ENCODE data around the gene FNDC11.

Gene FNDC11

DNA sequence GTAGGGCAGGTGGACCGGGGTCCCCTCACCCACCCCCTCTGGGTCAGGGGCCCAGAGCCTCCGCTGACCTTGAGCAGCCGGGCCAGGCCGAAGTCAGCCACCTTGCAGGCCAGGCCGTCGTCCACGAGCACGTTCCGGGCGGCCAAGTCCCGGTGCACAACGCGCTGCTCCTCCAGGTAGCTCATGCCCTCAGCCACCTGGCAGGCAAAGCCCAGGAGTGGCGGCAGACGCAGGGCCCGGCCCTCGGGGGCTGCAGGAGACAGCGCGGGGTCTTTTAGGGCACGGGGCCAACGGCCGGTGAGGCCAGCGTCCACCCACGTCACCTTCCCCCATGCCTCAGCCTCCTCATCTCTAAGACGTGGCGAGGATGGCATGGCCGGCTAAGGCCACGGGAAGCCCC lies 12.6 kb upstream of the FNDC11 start:
- TF ChIP-seq SUZ12 (IDR thresholded peaks at IDR 0.05; ENCODE audit: extremely low read depth, insufficient read depth, insufficient read length) (no peak), ZNF274 (IDR thresholded peaks at IDR 0.05; ENCODE audit: low read depth, low read length) (no peak), YY1 (IDR thresholded peaks at IDR 0.05; ENCODE audit: insufficient read depth, insufficient read length) (no peak)
- H3K36me3 ChIP-seq (ENCODE audit: insufficient read depth, insufficient read length, low read length) = no peaks in the 10 kb centered on the region
- H3K27me3 ChIP-seq (ENCODE audit: insufficient read depth, insufficient read length) = no peaks in the 10 kb centered on the region
- H3K9me3 ChIP-seq (ENCODE audit: insufficient read depth, low read length) = no peaks in the 10 kb centered on the region
- no peak overlapping the region for H3K4me3 ChIP-seq (ENCODE audit: insufficient read length, low read depth)
- no peak for DNase-seq (ENCODE audit: low read depth, low spot score)
- peaks cover 39% of the 10 kb centered on the region for H3K4me1 ChIP-seq (ENCODE audit: insufficient read depth, insufficient read length)
- H3K9ac ChIP-seq (ENCODE audit: insufficient read length, low read depth) = no peak overlapping the region

GRCh38 chr20:63542031-63542559 lies 11.9 kb upstream of the FNDC11 start:
- peaks cover 39% of the 10 kb centered on the region for H3K4me1 ChIP-seq (ENCODE audit: insufficient read depth, insufficient read length)
- no peaks in the 10 kb centered on the region for H3K27me3 ChIP-seq (ENCODE audit: insufficient read depth, insufficient read length)
- H3K4me3 ChIP-seq (ENCODE audit: insufficient read length, low read depth) = no peak overlapping the region
- H3K9ac ChIP-seq (ENCODE audit: insufficient read length, low read depth) = peak overlapping the region; percentile 8
- no peaks in the 10 kb centered on the region for H3K9me3 ChIP-seq (ENCODE audit: insufficient read depth, low read length)
- TF ChIP-seq SUZ12 (IDR thresholded peaks at IDR 0.05; ENCODE audit: extremely low read depth, insufficient read depth, insufficient read length) (no peak), ZNF274 (IDR thresholded peaks at IDR 0.05; ENCODE audit: low read depth, low read length) (no peak), YY1 (IDR thresholded peaks at IDR 0.05; ENCODE audit: insufficient read depth, insufficient read length) (no peak)
- H3K36me3 ChIP-seq (ENCODE audit: insufficient read depth, insufficient read length, low read length) = no peaks in the 10 kb centered on the region
- DNase-seq (ENCODE audit: low read depth, low spot score) = no peak

DNA sequence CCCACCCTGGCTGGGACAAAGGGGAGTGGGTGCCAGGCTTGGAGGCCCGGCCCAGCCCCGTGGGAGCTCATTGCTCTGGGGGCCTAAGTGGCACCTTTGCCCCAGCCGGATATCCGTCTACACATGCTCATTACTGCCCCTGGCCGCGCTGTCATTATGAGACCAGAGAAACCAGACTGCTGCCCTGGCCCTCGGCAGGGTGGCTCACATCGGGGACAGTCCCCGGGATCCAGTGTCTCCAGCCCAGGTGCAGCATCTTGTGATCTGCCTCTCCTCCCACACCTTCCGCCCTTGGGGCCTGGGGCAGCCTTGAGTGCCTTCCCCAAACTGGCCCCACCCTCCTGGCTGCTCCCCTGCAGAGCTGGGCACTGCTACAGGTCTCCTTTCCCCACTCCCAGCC lies 11.3 kb upstream of the FNDC11 start:
- no peak overlapping the region for H3K4me3 ChIP-seq (ENCODE audit: insufficient read length, low read depth)
- DNase-seq (ENCODE audit: low read depth, low spot score) = no peak
- TF ChIP-seq ZNF274 (IDR thresholded peaks at IDR 0.05; ENCODE audit: low read depth, low read length) (no peak), YY1 (IDR thresholded peaks at IDR 0.05; ENCODE audit: insufficient read depth, insufficient read length) (no peak), SUZ12 (IDR thresholded peaks at IDR 0.05; ENCODE audit: extremely low read depth, insufficient read depth, insufficient read length) (no peak)
- peaks cover 40% of the 10 kb centered on the region for H3K4me1 ChIP-seq (ENCODE audit: insufficient read depth, insufficient read length)
- no peaks in the 10 kb centered on the region for H3K9me3 ChIP-seq (ENCODE audit: insufficient read depth, low read length)
- H3K36me3 ChIP-seq (ENCODE audit: insufficient read depth, insufficient read length, low read length) = no peaks in the 10 kb centered on the region
- peak overlapping the region; percentile 26 for H3K9ac ChIP-seq (ENCODE audit: insufficient read length, low read depth)
- H3K27me3 ChIP-seq (ENCODE audit: insufficient read depth, insufficient read length) = no peaks in the 10 kb centered on the region

DNA sequence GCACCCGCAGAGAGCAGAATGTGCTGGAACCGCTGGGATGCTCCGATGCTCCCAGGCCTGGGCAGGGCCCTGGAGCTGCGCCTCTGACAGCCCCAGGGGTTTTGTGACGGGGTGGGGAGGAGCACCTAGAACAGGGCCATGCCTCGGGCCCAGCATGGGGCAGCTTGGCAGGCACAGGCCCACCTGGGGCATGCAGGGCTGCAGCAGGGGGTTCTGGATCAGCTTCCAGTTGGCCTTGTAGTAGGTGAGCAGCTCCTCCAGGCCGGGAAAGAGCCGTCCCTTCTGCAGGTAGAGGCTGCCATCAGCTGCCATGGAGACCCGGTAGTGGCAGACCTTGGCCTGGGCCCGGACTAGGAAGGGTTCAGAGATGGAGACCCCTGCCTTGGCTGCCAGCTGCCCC lies 10.8 kb upstream of the FNDC11 start:
- DNase-seq (ENCODE audit: low read depth, low spot score) = no peak
- no peak overlapping the region for H3K4me3 ChIP-seq (ENCODE audit: insufficient read length, low read depth)
- H3K9ac ChIP-seq (ENCODE audit: insufficient read length, low read depth) = no peak overlapping the region
- no peaks in the 10 kb centered on the region for H3K27me3 ChIP-seq (ENCODE audit: insufficient read depth, insufficient read length)
- TF ChIP-seq SUZ12 (IDR thresholded peaks at IDR 0.05; ENCODE audit: extremely low read depth, insufficient read depth, insufficient read length) (no peak), YY1 (IDR thresholded peaks at IDR 0.05; ENCODE audit: insufficient read depth, insufficient read length) (no peak), ZNF274 (IDR thresholded peaks at IDR 0.05; ENCODE audit: low read depth, low read length) (no peak)
- peaks cover 43% of the 10 kb centered on the region for H3K4me1 ChIP-seq (ENCODE audit: insufficient read depth, insufficient read length)
- H3K9me3 ChIP-seq (ENCODE audit: insufficient read depth, low read length) = no peaks in the 10 kb centered on the region
- no peaks in the 10 kb centered on the region for H3K36me3 ChIP-seq (ENCODE audit: insufficient read depth, insufficient read length, low read length)

- H3K4me3 ChIP-seq (ENCODE audit: insufficient read length, low read depth) = no peak overlapping the region
- H3K9me3 ChIP-seq (ENCODE audit: insufficient read depth, low read length) = no peaks in the 10 kb centered on the region
- no peak overlapping the region for H3K9ac ChIP-seq (ENCODE audit: insufficient read length, low read depth)
- H3K36me3 ChIP-seq (ENCODE audit: insufficient read depth, insufficient read length, low read length) = no peaks in the 10 kb centered on the region
- TF ChIP-seq ZNF274 (IDR thresholded peaks at IDR 0.05; ENCODE audit: low read depth, low read length) (no peak), YY1 (IDR thresholded peaks at IDR 0.05; ENCODE audit: insufficient read depth, insufficient read length) (no peak), SUZ12 (IDR thresholded peaks at IDR 0.05; ENCODE audit: extremely low read depth, insufficient read depth, insufficient read length) (no peak)
- no peaks in the 10 kb centered on the region for H3K27me3 ChIP-seq (ENCODE audit: insufficient read depth, insufficient read length)
- H3K4me1 ChIP-seq (ENCODE audit: insufficient read depth, insufficient read length) = peaks cover 48% of the 10 kb centered on the region
- no peak for DNase-seq (ENCODE audit: low read depth, low spot score)
Measured at GRCh38 chr20:63543733-63544132, 10.2 kb upstream of the FNDC11 start.

- DNase-seq (ENCODE audit: low read depth, low spot score) = no peak
- Histone ChIP-seq H3K9ac (ENCODE audit: insufficient read length, low read depth) (no peak overlapping the region), H3K36me3 (ENCODE audit: insufficient read depth, insufficient read length, low read length) (no peaks in the 10 kb centered on the region), H3K4me3 (ENCODE audit: insufficient read length, low read depth) (no peak overlapping the region), H3K4me1 (ENCODE audit: insufficient read depth, insufficient read length) (peaks cover 47% of the 10 kb centered on the region), H3K9me3 (ENCODE audit: insufficient read depth, low read length) (no peaks in the 10 kb centered on the region), H3K27me3 (ENCODE audit: insufficient read depth, insufficient read length) (no peaks in the 10 kb centered on the region)
- TF ChIP-seq ZNF274 (IDR thresholded peaks at IDR 0.05; ENCODE audit: low read depth, low read length) = no peak
- no peak for TF ChIP-seq YY1 (IDR thresholded peaks at IDR 0.05; ENCODE audit: insufficient read depth, insufficient read length)
- no peak for TF ChIP-seq SUZ12 (IDR thresholded peaks at IDR 0.05; ENCODE audit: extremely low read depth, insufficient read depth, insufficient read length)
Measured at GRCh38 chr20:63544241-63544957, 9.6 kb upstream of the FNDC11 start.

GRCh38 chr20:63544958-63545516 lies 8.9 kb upstream of the FNDC11 start:
- H3K9ac ChIP-seq (ENCODE audit: insufficient read length, low read depth) = no peak overlapping the region
- no peak for DNase-seq (ENCODE audit: low read depth, low spot score)
- no peaks in the 10 kb centered on the region for H3K36me3 ChIP-seq (ENCODE audit: insufficient read depth, insufficient read length, low read length)
- H3K4me1 ChIP-seq (ENCODE audit: insufficient read depth, insufficient read length) = peaks cover 51% of the 10 kb centered on the region
- no peaks in the 10 kb centered on the region for H3K27me3 ChIP-seq (ENCODE audit: insufficient read depth, insufficient read length)
- H3K9me3 ChIP-seq (ENCODE audit: insufficient read depth, low read length) = no peaks in the 10 kb centered on the region
- H3K4me3 ChIP-seq (ENCODE audit: insufficient read length, low read depth) = no peak overlapping the region
- TF ChIP-seq SUZ12 (IDR thresholded peaks at IDR 0.05; ENCODE audit: extremely low read depth, insufficient read depth, insufficient read length) (no peak), ZNF274 (IDR thresholded peaks at IDR 0.05; ENCODE audit: low read depth, low read length) (no peak), YY1 (IDR thresholded peaks at IDR 0.05; ENCODE audit: insufficient read depth, insufficient read length) (no peak)

All from NT2/D1 (cell line).